Neural cell (in vitro differentiated cells): ENCODE results near the gene SMIM43.

Experiments used
- EP300 ChIP-seq: fragments of 450-650 bp; conservative IDR thresholded peaks from 2 replicates; pipeline ENCODE4 v1.6.1; 2014; ENCODE audit warnings: antibody characterized with exemption, mild to moderate bottlenecking, moderate library complexity; ENCODE audit not compliant: poor library complexity, severe bottlenecking
- EZH2 ChIP-seq: fragments of 200-600, 300-800 bp; shearing (Covaris generic), sonication (generic); IDR thresholded peaks from 2 replicates; pipeline ENCODE4 v1.6.1; 2014; ENCODE audit warnings: antibody characterized with exemption, low read length, borderline replicate concordance, mild to moderate bottlenecking; ENCODE audit not compliant: insufficient read depth, poor library complexity, severe bottlenecking
- POLR2AphosphoS5 ChIP-seq: IDR thresholded peaks from 2 replicates; pipeline ENCODE4 v1.6.1; 2012
- RAD21 ChIP-seq: fragments of 450-650 bp; conservative IDR thresholded peaks from 2 replicates; pipeline ENCODE4 v1.6.1; 2014; ENCODE audit warnings: antibody characterized with exemption, mild to moderate bottlenecking, moderate library complexity
- SMC3 ChIP-seq: fragments of 450-650 bp; conservative IDR thresholded peaks from 2 replicates; pipeline ENCODE4 v1.6.1; 2014; ENCODE audit warnings: antibody characterized with exemption, mild to moderate bottlenecking, moderate library complexity; ENCODE audit not compliant: poor library complexity
- TF ChIP-seq, protein P1 (sequence below): fragments of 450-650 bp; IDR thresholded peaks from 2 replicates; pipeline ENCODE4 v1.5.1; 2014; ENCODE audit warnings: antibody characterized with exemption, mild to moderate bottlenecking, moderate library complexity; ENCODE audit not compliant: poor library complexity, severe bottlenecking

DNA sequence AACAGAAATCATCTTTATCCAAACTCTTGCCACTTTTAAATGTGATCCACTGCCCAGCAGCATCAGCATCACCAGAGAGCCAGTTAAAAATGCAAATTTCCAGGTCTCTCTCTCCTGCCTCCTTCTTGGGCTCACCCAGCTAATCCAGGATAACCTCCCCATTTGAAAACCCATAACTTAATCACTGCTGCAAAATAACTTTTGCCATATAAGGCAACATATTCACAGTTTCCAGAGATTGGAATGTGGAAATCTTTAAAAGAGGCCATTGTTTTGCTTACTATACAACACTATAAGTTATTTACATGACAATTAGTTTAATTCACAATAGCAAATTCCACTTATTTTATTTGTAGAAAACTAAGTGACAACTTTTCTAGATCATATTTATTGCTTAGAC lies 31.3 kb upstream of the SMIM43 start:
- TF ChIP-seq POLR2AphosphoS5 (no peak), EP300 (no peak), EZH2 (no peak), RAD21 (no peak), SMC3 (no peak)
- TF ChIP-seq, protein P1, sequence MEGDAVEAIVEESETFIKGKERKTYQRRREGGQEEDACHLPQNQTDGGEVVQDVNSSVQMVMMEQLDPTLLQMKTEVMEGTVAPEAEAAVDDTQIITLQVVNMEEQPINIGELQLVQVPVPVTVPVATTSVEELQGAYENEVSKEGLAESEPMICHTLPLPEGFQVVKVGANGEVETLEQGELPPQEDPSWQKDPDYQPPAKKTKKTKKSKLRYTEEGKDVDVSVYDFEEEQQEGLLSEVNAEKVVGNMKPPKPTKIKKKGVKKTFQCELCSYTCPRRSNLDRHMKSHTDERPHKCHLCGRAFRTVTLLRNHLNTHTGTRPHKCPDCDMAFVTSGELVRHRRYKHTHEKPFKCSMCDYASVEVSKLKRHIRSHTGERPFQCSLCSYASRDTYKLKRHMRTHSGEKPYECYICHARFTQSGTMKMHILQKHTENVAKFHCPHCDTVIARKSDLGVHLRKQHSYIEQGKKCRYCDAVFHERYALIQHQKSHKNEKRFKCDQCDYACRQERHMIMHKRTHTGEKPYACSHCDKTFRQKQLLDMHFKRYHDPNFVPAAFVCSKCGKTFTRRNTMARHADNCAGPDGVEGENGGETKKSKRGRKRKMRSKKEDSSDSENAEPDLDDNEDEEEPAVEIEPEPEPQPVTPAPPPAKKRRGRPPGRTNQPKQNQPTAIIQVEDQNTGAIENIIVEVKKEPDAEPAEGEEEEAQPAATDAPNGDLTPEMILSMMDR = no peak
